Measurements from ENCODE around the gene PRKG1.
"Not testable (repeated sequence)": the region's sequence is repeated elsewhere in the genome, so short reads cannot be mapped to it uniquely, and the experiment has no call there.

The PRKG1 gene

DNA sequence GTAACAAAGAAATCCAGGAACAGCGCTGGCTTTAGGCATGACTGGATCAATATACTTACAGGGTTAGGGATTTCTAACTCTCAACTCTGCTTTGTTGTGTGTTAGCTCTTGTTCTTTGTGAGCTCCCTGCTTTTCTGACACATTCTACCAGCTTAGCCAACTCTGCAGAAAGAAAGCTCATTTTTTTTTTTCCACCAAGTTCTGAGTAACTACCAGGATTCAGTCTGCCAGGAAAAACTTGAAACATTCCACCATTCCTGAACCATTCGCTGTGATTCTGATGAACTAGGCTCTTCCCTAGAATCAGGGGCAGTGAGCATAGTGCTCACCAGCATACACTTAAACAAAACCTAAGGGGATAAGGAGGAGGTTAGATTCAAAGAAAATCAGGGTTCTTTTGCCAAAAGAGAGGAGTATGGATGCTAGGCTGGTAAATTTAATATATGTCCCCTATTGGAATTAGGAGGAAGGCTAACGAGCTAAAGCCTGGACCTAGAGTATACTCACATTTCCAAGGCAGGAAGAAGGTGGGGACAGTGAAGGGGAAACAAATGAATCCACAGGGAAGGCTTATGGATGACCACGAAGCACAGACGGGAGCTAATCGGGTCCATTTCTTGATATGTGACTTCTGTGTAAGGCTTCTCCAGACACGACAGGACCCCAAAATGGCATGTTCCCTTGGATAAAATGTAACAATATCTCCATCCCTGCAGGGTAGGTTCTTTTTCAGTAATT lies 183.4 kb downstream of the PRKG1 start:
- no peaks in the 10 kb centered on the region for H3K27me3 ChIP-seq (ENCODE audit: insufficient read depth, poor library complexity, severe bottlenecking)
- no peak for DNase-seq (ENCODE audit: low read depth in 1 of 2, low spot score in 1 of 2)
- TF ChIP-seq POLR2AphosphoS5 (IDR thresholded peaks at IDR 0.05; ENCODE audit: low read depth) = no peak
- TF ChIP-seq, protein P1, sequence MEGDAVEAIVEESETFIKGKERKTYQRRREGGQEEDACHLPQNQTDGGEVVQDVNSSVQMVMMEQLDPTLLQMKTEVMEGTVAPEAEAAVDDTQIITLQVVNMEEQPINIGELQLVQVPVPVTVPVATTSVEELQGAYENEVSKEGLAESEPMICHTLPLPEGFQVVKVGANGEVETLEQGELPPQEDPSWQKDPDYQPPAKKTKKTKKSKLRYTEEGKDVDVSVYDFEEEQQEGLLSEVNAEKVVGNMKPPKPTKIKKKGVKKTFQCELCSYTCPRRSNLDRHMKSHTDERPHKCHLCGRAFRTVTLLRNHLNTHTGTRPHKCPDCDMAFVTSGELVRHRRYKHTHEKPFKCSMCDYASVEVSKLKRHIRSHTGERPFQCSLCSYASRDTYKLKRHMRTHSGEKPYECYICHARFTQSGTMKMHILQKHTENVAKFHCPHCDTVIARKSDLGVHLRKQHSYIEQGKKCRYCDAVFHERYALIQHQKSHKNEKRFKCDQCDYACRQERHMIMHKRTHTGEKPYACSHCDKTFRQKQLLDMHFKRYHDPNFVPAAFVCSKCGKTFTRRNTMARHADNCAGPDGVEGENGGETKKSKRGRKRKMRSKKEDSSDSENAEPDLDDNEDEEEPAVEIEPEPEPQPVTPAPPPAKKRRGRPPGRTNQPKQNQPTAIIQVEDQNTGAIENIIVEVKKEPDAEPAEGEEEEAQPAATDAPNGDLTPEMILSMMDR (IDR thresholded peaks at IDR 0.05; ENCODE audit: insufficient read depth, low read length) = no peak
- TF ChIP-seq, protein P2, sequence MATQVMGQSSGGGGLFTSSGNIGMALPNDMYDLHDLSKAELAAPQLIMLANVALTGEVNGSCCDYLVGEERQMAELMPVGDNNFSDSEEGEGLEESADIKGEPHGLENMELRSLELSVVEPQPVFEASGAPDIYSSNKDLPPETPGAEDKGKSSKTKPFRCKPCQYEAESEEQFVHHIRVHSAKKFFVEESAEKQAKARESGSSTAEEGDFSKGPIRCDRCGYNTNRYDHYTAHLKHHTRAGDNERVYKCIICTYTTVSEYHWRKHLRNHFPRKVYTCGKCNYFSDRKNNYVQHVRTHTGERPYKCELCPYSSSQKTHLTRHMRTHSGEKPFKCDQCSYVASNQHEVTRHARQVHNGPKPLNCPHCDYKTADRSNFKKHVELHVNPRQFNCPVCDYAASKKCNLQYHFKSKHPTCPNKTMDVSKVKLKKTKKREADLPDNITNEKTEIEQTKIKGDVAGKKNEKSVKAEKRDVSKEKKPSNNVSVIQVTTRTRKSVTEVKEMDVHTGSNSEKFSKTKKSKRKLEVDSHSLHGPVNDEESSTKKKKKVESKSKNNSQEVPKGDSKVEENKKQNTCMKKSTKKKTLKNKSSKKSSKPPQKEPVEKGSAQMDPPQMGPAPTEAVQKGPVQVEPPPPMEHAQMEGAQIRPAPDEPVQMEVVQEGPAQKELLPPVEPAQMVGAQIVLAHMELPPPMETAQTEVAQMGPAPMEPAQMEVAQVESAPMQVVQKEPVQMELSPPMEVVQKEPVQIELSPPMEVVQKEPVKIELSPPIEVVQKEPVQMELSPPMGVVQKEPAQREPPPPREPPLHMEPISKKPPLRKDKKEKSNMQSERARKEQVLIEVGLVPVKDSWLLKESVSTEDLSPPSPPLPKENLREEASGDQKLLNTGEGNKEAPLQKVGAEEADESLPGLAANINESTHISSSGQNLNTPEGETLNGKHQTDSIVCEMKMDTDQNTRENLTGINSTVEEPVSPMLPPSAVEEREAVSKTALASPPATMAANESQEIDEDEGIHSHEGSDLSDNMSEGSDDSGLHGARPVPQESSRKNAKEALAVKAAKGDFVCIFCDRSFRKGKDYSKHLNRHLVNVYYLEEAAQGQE (IDR thresholded peaks at IDR 0.05; ENCODE audit: insufficient replicate concordance, low read depth) = no peak
- no peak for TF ChIP-seq GABPA (IDR thresholded peaks at IDR 0.05; ENCODE audit: low read depth)
- TF ChIP-seq SPI1 (IDR thresholded peaks at IDR 0.05; ENCODE audit: borderline replicate concordance, low read depth) = no peak
- H3K4me3 ChIP-seq (replicated peaks; ENCODE audit: insufficient read depth, low read length) = no peak overlapping the region
- no peak overlapping the region for H3K27ac ChIP-seq (replicated peaks)

DNA sequence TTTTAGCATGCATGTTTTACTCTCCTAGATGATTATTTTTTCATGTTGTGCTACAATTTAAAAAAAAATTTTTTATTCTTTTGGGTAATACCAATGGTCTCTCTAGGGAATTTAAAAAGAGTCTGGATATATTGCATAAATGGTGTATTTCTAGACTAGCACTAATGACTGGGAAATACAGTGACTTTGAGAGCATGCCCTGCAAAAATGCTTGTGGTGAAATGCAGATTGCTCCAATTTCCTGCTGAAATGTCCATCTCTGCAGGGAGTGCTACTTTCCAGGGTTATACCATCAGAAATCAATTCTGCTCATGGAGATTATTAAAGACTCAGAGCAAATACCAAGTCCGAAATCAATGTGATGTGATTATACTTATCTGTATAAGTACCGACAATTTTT lies 186.1 kb downstream of the PRKG1 start:
- Histone ChIP-seq H3K27me3 (ENCODE audit: insufficient read depth, poor library complexity, severe bottlenecking) (no peaks in the 10 kb centered on the region), H3K4me3 (replicated peaks; ENCODE audit: insufficient read depth, low read length) (no peak overlapping the region), H3K27ac (replicated peaks) (no peak overlapping the region)
- TF ChIP-seq SPI1 (IDR thresholded peaks at IDR 0.05; ENCODE audit: borderline replicate concordance, low read depth) (no peak), GABPA (IDR thresholded peaks at IDR 0.05; ENCODE audit: low read depth) (no peak), POLR2AphosphoS5 (IDR thresholded peaks at IDR 0.05; ENCODE audit: low read depth) (no peak)
- TF ChIP-seq, protein P1 (IDR thresholded peaks at IDR 0.05; ENCODE audit: insufficient read depth, low read length) = no peak
- TF ChIP-seq, protein P2 (IDR thresholded peaks at IDR 0.05; ENCODE audit: insufficient replicate concordance, low read depth) = no peak
- no peak for DNase-seq (ENCODE audit: low read depth in 1 of 2, low spot score in 1 of 2)

- H3K27ac ChIP-seq (replicated peaks) = no peak overlapping the region
- no peak for DNase-seq (ENCODE audit: low read depth in 1 of 2, low spot score in 1 of 2)
- TF ChIP-seq GABPA (IDR thresholded peaks at IDR 0.05; ENCODE audit: low read depth) (no peak), POLR2AphosphoS5 (IDR thresholded peaks at IDR 0.05; ENCODE audit: low read depth) (no peak), SPI1 (IDR thresholded peaks at IDR 0.05; ENCODE audit: borderline replicate concordance, low read depth) (no peak)
- TF ChIP-seq, protein P2 (IDR thresholded peaks at IDR 0.05; ENCODE audit: insufficient replicate concordance, low read depth) = no peak
- TF ChIP-seq, protein P1 (IDR thresholded peaks at IDR 0.05; ENCODE audit: insufficient read depth, low read length) = no peak
- H3K27me3 ChIP-seq (ENCODE audit: insufficient read depth, poor library complexity, severe bottlenecking) = no peaks in the 10 kb centered on the region
- H3K4me3 ChIP-seq (replicated peaks; ENCODE audit: insufficient read depth, low read length) = no peak overlapping the region
Observed at GRCh38 chr10:51266496-51266895, 192.2 kb downstream of the PRKG1 start.

- not testable (repeated sequence) for H3K27ac ChIP-seq (replicated peaks); H3K27me3 ChIP-seq (ENCODE audit: insufficient read depth, poor library complexity, severe bottlenecking); H3K4me3 ChIP-seq (replicated peaks; ENCODE audit: insufficient read depth, low read length); DNase-seq (ENCODE audit: low read depth in 1 of 2, low spot score in 1 of 2)
Observed at GRCh38 chr10:51267980-51268570, 193.8 kb downstream of the PRKG1 start.

All from HL-60 (cell line).